Measurements from ENCODE around the gene UTF1. TPM values are rescaled to one million over a fixed set of nuclear protein-coding genes. Genes with fewer than 3 reads are reported as not detected.

The UTF1 gene
- total and polyA plus RNA-seq, 3 experiments from 2014 or later: not detected

- POLR2A ChIA-PET: interaction anchor here (0.6 kb wide), 1 partner anchor 36 kb away, joined by 3 read pairs; no protein-coding TSS in a partner anchor
- Mint-ChIP-seq H3K9me3 (no peaks in the 10 kb centered on the region), H3K4me1 (peaks cover 14 to 29% (median 20%) of the 10 kb centered on the region in 3 donors), H3K27me3 (peaks cover 20 to 45% of the 10 kb centered on the region in 2 donors), H3K27ac (peak overlapping the region in 3 of 8 donors; percentile 39 to 63 (median 53)), H3K4me3 (peak overlapping the region; percentile 71 to 93 (median 84)), H3K36me3 (no peaks in the 10 kb centered on the region)
- peaks cover 15% of the 10 kb centered on the region for H3K4me1 ChIP-seq (ENCODE audit: insufficient read depth, low read length)
- no peak for DNase-seq
- H3K9me3 ChIP-seq (ENCODE audit: low read length): no peaks in the 10 kb centered on the region
- no peaks in the 10 kb centered on the region for H3K36me3 ChIP-seq (ENCODE audit: insufficient read depth, low read length)
- CTCF ChIA-PET: interaction anchor here (0.9 to 1.1 kb wide), 2 partner anchors 17 to 18 kb away, joined by 3 read pairs; no protein-coding TSS in a partner anchor
- H3K4me3 ChIP-seq (ENCODE audit: low read length): peak overlapping the region; percentile 53
- H3K27me3 ChIP-seq (ENCODE audit: insufficient read depth, low read length, poor library complexity, severe bottlenecking): peaks cover 12% of the 10 kb centered on the region
- no peak overlapping the region for H3K27ac ChIP-seq (ENCODE audit: low read depth, low read length)
Measured at GRCh38 chr10:133241501-133242205, 11.6 kb downstream of the UTF1 start.

GRCh38 chr10:133242611-133243356, 12.8 kb downstream of the UTF1 start:
- peaks cover 22 to 49% of the 10 kb centered on the region in 2 donors for H3K27me3 Mint-ChIP-seq
- H3K4me3 Mint-ChIP-seq: peak overlapping the region in 5 of 7 donors; percentile 10 to 60 (median 47)
- no peaks in the 10 kb centered on the region for H3K9me3 ChIP-seq (ENCODE audit: low read length)
- peaks cover 15% of the 10 kb centered on the region for H3K4me1 ChIP-seq (ENCODE audit: insufficient read depth, low read length)
- CTCF ChIA-PET: interaction anchor here (1.3 kb wide), 1 partner anchor 65 kb away, joined by 4 read pairs; no protein-coding TSS in a partner anchor
- H3K36me3 Mint-ChIP-seq: no peaks in the 10 kb centered on the region
- DNase-seq: no peak
- no peak overlapping the region for H3K4me3 ChIP-seq (ENCODE audit: low read length)
- no peak overlapping the region for H3K27ac Mint-ChIP-seq
- H3K9me3 Mint-ChIP-seq: no peaks in the 10 kb centered on the region
- H3K4me1 Mint-ChIP-seq: peaks cover 14 to 32% (median 20%) of the 10 kb centered on the region in 3 donors
- H3K36me3 ChIP-seq (ENCODE audit: insufficient read depth, low read length): no peaks in the 10 kb centered on the region
- peaks cover 12% of the 10 kb centered on the region for H3K27me3 ChIP-seq (ENCODE audit: insufficient read depth, low read length, poor library complexity, severe bottlenecking)
- POLR2A ChIA-PET: no interaction called here
- no peak overlapping the region for H3K27ac ChIP-seq (ENCODE audit: low read depth, low read length)

- no peaks in the 10 kb centered on the region for H3K9me3 Mint-ChIP-seq
- Histone ChIP-seq H3K36me3 (ENCODE audit: insufficient read depth, low read length) (no peaks in the 10 kb centered on the region), H3K9me3 (ENCODE audit: low read length) (no peaks in the 10 kb centered on the region), H3K27me3 (ENCODE audit: insufficient read depth, low read length, poor library complexity, severe bottlenecking) (peaks cover 12% of the 10 kb centered on the region), H3K4me3 (ENCODE audit: low read length) (no peak overlapping the region), H3K4me1 (ENCODE audit: insufficient read depth, low read length) (peaks cover 15% of the 10 kb centered on the region), H3K27ac (ENCODE audit: low read depth, low read length) (no peak overlapping the region)
- CTCF ChIA-PET: interaction anchor here (1.3 kb wide), 1 partner anchor 64 kb away, joined by 4 read pairs; no protein-coding TSS in a partner anchor
- H3K27ac Mint-ChIP-seq: no peak overlapping the region
- no peak for DNase-seq
- no peaks in the 10 kb centered on the region for H3K36me3 Mint-ChIP-seq
- peaks cover 22 to 45% of the 10 kb centered on the region in 2 donors for H3K27me3 Mint-ChIP-seq
- POLR2A ChIA-PET: no interaction called here
- no peak overlapping the region for H3K4me3 Mint-ChIP-seq
- peaks cover 14 to 30% (median 20%) of the 10 kb centered on the region in 3 donors for H3K4me1 Mint-ChIP-seq
Measured at GRCh38 chr10:133243593-133243992, 13.6 kb downstream of the UTF1 start.

GRCh38 chr10:133245439-133246235, 15.6 kb downstream of the UTF1 start:
- no peaks in the 10 kb centered on the region for H3K9me3 ChIP-seq (ENCODE audit: low read length)
- no peak overlapping the region for H3K4me3 Mint-ChIP-seq
- ChIA-PET POLR2A (no interaction called here), CTCF (interaction anchor here (1.2 to 1.9 kb wide), 2 partner anchors 12 to 31 kb away, joined by 3 to 9 read pairs; partner anchors contain the start of gene ADAM8)
- H3K27me3 ChIP-seq (ENCODE audit: insufficient read depth, low read length, poor library complexity, severe bottlenecking): peaks cover 12% of the 10 kb centered on the region
- DNase-seq: no peak
- H3K27me3 Mint-ChIP-seq: peaks cover 16 to 37% of the 10 kb centered on the region in 2 donors
- H3K4me3 ChIP-seq (ENCODE audit: low read length): no peak overlapping the region
- peaks cover 13 to 25% (median 19%) of the 10 kb centered on the region in 3 donors for H3K4me1 Mint-ChIP-seq
- H3K36me3 ChIP-seq (ENCODE audit: insufficient read depth, low read length): no peaks in the 10 kb centered on the region
- no peaks in the 10 kb centered on the region for H3K9me3 Mint-ChIP-seq
- no peaks in the 10 kb centered on the region for H3K36me3 Mint-ChIP-seq
- no peak overlapping the region for H3K27ac Mint-ChIP-seq
- peak overlapping the region; percentile 31 for H3K27ac ChIP-seq (ENCODE audit: low read depth, low read length)
- H3K4me1 ChIP-seq (ENCODE audit: insufficient read depth, low read length): peaks cover 15% of the 10 kb centered on the region

- DNase-seq: no peak
- ChIA-PET POLR2A (no interaction called here), CTCF (interaction anchor here (0.7 to 1.9 kb wide), 3 partner anchors 9 to 30 kb away, joined by 3 to 9 read pairs (median 4); partner anchors contain the start of gene ADAM8)
- H3K36me3 Mint-ChIP-seq: no peaks in the 10 kb centered on the region
- H3K27me3 Mint-ChIP-seq: peaks cover 11 to 31% of the 10 kb centered on the region in 2 donors
- H3K4me1 Mint-ChIP-seq: peaks cover 7 to 19% (median 13%) of the 10 kb centered on the region in 3 donors
- H3K27me3 ChIP-seq (ENCODE audit: insufficient read depth, low read length, poor library complexity, severe bottlenecking): peaks cover 10% of the 10 kb centered on the region
- H3K9me3 Mint-ChIP-seq: no peaks in the 10 kb centered on the region
- no peaks in the 10 kb centered on the region for H3K36me3 ChIP-seq (ENCODE audit: insufficient read depth, low read length)
- no peak overlapping the region for H3K4me3 ChIP-seq (ENCODE audit: low read length)
- peaks cover 9% of the 10 kb centered on the region for H3K4me1 ChIP-seq (ENCODE audit: insufficient read depth, low read length)
- H3K4me3 Mint-ChIP-seq: no peak overlapping the region
- H3K27ac ChIP-seq (ENCODE audit: low read depth, low read length): peak overlapping the region; percentile 31
- H3K9me3 ChIP-seq (ENCODE audit: low read length): no peaks in the 10 kb centered on the region
- H3K27ac Mint-ChIP-seq: no peak overlapping the region
Measured at GRCh38 chr10:133246236-133246626, 16.2 kb downstream of the UTF1 start.

- no peak overlapping the region for H3K4me3 ChIP-seq (ENCODE audit: low read length)
- ChIA-PET CTCF (interaction anchor here (1.9 kb wide), 1 partner anchor 10 kb away, joined by 9 read pairs; no protein-coding TSS in a partner anchor), POLR2A (no interaction called here)
- no peak for DNase-seq
- Mint-ChIP-seq H3K9me3 (no peaks in the 10 kb centered on the region), H3K27me3 (peaks cover 6 to 17% of the 10 kb centered on the region in 2 donors), H3K27ac (no peak overlapping the region), H3K36me3 (no peaks in the 10 kb centered on the region), H3K4me1 (peaks cover 0 to 7% (median 3%) of the 10 kb centered on the region in 3 donors), H3K4me3 (no peak overlapping the region)
- no peaks in the 10 kb centered on the region for H3K36me3 ChIP-seq (ENCODE audit: insufficient read depth, low read length)
- H3K9me3 ChIP-seq (ENCODE audit: low read length): no peaks in the 10 kb centered on the region
- no peak overlapping the region for H3K27ac ChIP-seq (ENCODE audit: low read depth, low read length)
- peaks cover 3% of the 10 kb centered on the region for H3K27me3 ChIP-seq (ENCODE audit: insufficient read depth, low read length, poor library complexity, severe bottlenecking)
- H3K4me1 ChIP-seq (ENCODE audit: insufficient read depth, low read length): no peaks in the 10 kb centered on the region
Measured at GRCh38 chr10:133247681-133248333, 17.8 kb downstream of the UTF1 start.

- H3K36me3 ChIP-seq (ENCODE audit: insufficient read depth, low read length): no peaks in the 10 kb centered on the region
- Mint-ChIP-seq H3K4me3 (no peak overlapping the region), H3K27me3 (peaks cover 2 to 13% of the 10 kb centered on the region in 2 donors), H3K4me1 (peaks cover 0 to 3% (median 0%) of the 10 kb centered on the region in 3 donors), H3K9me3 (no peaks in the 10 kb centered on the region), H3K27ac (no peak overlapping the region), H3K36me3 (no peaks in the 10 kb centered on the region)
- DNase-seq: no peak
- no peaks in the 10 kb centered on the region for H3K27me3 ChIP-seq (ENCODE audit: insufficient read depth, low read length, poor library complexity, severe bottlenecking)
- CTCF ChIA-PET: no interaction called here
- POLR2A ChIA-PET: no interaction called here
- no peaks in the 10 kb centered on the region for H3K4me1 ChIP-seq (ENCODE audit: insufficient read depth, low read length)
- no peaks in the 10 kb centered on the region for H3K9me3 ChIP-seq (ENCODE audit: low read length)
- H3K27ac ChIP-seq (ENCODE audit: low read depth, low read length): no peak overlapping the region
- no peak overlapping the region for H3K4me3 ChIP-seq (ENCODE audit: low read length)
Measured at GRCh38 chr10:133248334-133248715, 18.3 kb downstream of the UTF1 start.

Measured in CD8-positive, alpha-beta memory T cell (primary cell).